GM12864 (cell line): ENCODE measurements around the gene ANKFN1.

Experiments used
- DNase-seq: peaks from one replicate; pipeline ENCODE4 v3.0.0-alpha.2; 2011; ENCODE audit warnings: low read depth
- H3K4me3 ChIP-seq: 2 replicates; pipeline ENCODE4 v1.5.1; 2011; ENCODE audit warnings: mild to moderate bottlenecking, low read depth, low read length, control low read depth
- CTCF ChIP-seq: IDR thresholded peaks from 2 replicates; pipeline ENCODE4 v1.5.1; 2011; ENCODE audit warnings: low read depth, mild to moderate bottlenecking, moderate library complexity, low read length, control low read depth, inconsistent platforms; ENCODE audit errors: missing control alignments

ANKFN1 gene

GRCh38 chr17:56177361-56177760 is 24.1 kb downstream of the ANKFN1 start:
- H3K4me3 ChIP-seq: no peak overlapping the region
- no peak for TF ChIP-seq CTCF
- DNase-seq: no peak

- TF ChIP-seq CTCF: no peak
- DNase-seq: no peak
- no peak overlapping the region for H3K4me3 ChIP-seq
Observed at GRCh38 chr17:56178203-56178602, 24.9 kb downstream of the ANKFN1 start.

DNA sequence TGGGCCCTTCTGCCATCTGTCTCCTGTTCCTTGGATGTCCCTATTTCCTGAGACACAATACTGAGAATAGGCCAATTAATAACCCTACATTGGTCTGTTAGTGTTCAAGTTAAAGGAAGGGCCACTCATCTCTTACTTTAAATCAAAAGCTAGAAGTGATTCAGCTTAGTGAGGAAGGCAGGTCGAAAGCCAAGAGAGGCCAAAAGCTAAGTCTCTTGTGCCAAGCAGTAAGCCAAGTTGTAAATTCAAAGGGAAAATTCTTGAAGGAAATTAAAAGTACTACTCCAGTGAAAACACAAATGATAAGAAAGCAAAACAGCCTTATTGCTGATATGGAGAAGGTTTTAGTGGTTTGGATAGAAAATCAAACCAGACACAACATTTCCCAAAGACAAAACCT is 28.8 kb downstream of the ANKFN1 start:
- no peak for DNase-seq
- TF ChIP-seq CTCF: no peak
- H3K4me3 ChIP-seq: no peak overlapping the region

DNA sequence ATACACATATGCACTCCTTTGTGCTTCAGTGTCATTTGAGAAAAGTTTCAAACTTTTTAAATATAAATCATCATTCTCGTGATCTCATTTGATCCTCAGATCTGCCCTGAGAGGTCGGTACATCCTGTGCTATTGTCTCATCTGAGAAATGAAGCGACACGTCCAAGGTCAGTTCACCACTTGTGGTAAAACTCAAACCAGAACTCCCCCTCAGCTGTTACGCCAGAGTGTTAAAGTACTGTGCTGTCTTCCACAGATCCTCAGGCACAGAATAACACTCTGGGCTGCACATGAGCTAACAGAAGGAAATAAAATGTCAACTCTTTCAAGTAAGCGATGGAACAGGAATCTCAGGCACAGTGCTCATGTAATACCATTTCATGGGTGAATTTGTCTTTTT is 31.4 kb downstream of the ANKFN1 start:
- DNase-seq: no peak
- no peak for TF ChIP-seq CTCF
- H3K4me3 ChIP-seq: no peak overlapping the region

- DNase-seq: no peak
- no peak for TF ChIP-seq CTCF
- no peak overlapping the region for H3K4me3 ChIP-seq
Observed at GRCh38 chr17:56185491-56186221, 32.4 kb downstream of the ANKFN1 start.

DNA sequence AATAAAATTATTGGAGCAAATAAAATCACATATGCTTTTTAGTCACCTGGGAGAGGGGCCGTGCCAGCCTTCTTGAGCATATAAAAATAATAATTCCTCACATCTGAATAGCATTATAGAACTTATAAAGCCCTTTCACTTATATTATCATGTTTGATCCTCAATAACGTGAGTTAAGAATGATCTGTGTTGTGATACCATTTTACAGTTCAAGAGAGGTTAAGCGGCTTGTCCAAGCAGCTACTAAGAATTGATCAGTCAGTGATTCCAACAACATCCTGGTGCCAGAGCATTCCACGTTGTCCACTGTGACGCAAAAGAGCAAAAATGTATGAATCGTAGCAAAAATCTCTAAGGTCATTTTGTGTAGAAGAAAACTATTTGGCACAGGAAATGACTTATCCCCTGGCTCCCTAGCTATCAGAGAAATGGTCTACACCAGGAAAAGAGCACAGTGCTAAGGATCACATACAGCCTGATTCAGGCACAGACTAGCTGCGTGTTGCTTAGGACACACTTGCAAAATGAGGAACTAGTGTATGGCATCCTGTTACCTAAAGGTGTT is 33.0 kb downstream of the ANKFN1 start:
- no peak overlapping the region for H3K4me3 ChIP-seq
- TF ChIP-seq CTCF: no peak
- DNase-seq: no peak

DNA sequence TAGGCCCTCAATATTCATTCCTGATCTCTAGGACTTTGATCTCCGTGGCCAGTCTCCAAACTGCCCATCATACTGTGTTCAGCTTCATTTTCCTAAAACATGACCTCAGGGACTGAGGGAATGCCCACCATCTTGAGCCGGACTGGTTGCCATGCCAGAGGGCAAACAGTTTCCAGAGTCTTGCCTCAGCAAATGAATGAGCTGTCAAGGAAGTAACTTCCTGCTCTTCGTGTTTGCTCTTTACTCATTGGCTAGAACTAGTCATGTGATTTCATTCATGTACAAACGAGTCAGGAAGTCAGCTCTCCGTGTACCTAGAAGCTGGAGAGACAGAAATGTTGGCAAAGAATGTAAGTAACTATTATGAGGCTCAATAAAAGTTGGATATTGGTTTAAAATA is 50.2 kb downstream of the ANKFN1 start:
- TF ChIP-seq CTCF: no peak

More for the DNA sequence above, 50.2 kb downstream of the ANKFN1 start:
- DNase-seq: peak; percentile 15
- no peak overlapping the region for H3K4me3 ChIP-seq
